NCI-H2081 (cell line): ENCODE results near the gene ART1.
"Not testable (repeated sequence)": the region's sequence is repeated elsewhere in the genome, so short reads cannot be mapped to it uniquely, and the experiment has no call there.

ENCODE experiments used
- DNase-seq, 2 experiments: peaks; one replicate each; lab custom pipeline; 2025; lab: John Stamatoyannopoulos, UW

Gene ART1

GRCh38 chr11:3644817-3645235 lies at the start of gene ART1:
ART1 (plus strand) TSS chr11:3645128; CDS start chr11:3659214, 14,086 bp downstream.
- no peak for DNase-seq

GRCh38 chr11:3597743-3598142 lies 47.2 kb upstream of the ART1 start:
- DNase-seq = not testable (repeated sequence)

- DNase-seq = not testable (repeated sequence)
Observed at GRCh38 chr11:3600201-3600600, 44.7 kb upstream of the ART1 start.

GRCh38 chr11:3604167-3604566 lies 40.8 kb upstream of the ART1 start:
- DNase-seq = no peak

GRCh38 chr11:3605283-3605662 lies 39.7 kb upstream of the ART1 start:
- DNase-seq = no peak

GRCh38 chr11:3605771-3606203 lies 39.1 kb upstream of the ART1 start:
- DNase-seq = no peak

- peak in 1 of 2 experiments; percentile 17 for DNase-seq
Observed at GRCh38 chr11:3609416-3610265, 35.3 kb upstream of the ART1 start.

GRCh38 chr11:3610846-3611245 lies 34.1 kb upstream of the ART1 start:
- no peak for DNase-seq

GRCh38 chr11:3611976-3612678 lies 32.8 kb upstream of the ART1 start:
- DNase-seq = no peak

- no peak for DNase-seq
Observed at GRCh38 chr11:3613998-3614741, 30.8 kb upstream of the ART1 start.

GRCh38 chr11:3614742-3615171 lies 30.2 kb upstream of the ART1 start:
- no peak for DNase-seq

GRCh38 chr11:3615998-3616397 lies 28.9 kb upstream of the ART1 start:
- DNase-seq = no peak

GRCh38 chr11:3616721-3617460 lies 28.0 kb upstream of the ART1 start:
- no peak for DNase-seq

- no peak for DNase-seq
Observed at GRCh38 chr11:3617990-3618389, 26.9 kb upstream of the ART1 start.

GRCh38 chr11:3622521-3622920 lies 22.4 kb upstream of the ART1 start:
- DNase-seq = no peak

GRCh38 chr11:3623121-3623520 lies 21.8 kb upstream of the ART1 start:
- no peak for DNase-seq

- DNase-seq = no peak
Observed at GRCh38 chr11:3623767-3624458, 21.0 kb upstream of the ART1 start.

GRCh38 chr11:3626250-3626960 lies 18.5 kb upstream of the ART1 start:
- DNase-seq = no peak

- no peak for DNase-seq
Observed at GRCh38 chr11:3627291-3627690, 17.6 kb upstream of the ART1 start.

- DNase-seq = no peak
Observed at GRCh38 chr11:3631331-3631730, 13.6 kb upstream of the ART1 start.
